ENCODE measurements around the gene UBTF.
A peak's percentile ranks its signal among the peaks of the same experiment; 100 is the strongest.

UBTF gene

GRCh38 chr17:44263345-44263902 is 43.9 kb upstream of the UBTF start:
- ChIA-PET POLR2A (no interaction called here), CTCF (interaction anchor here (0.9 kb wide), 1 partner anchor 16 kb away, joined by 3 read pairs; no protein-coding TSS in a partner anchor)

DNA sequence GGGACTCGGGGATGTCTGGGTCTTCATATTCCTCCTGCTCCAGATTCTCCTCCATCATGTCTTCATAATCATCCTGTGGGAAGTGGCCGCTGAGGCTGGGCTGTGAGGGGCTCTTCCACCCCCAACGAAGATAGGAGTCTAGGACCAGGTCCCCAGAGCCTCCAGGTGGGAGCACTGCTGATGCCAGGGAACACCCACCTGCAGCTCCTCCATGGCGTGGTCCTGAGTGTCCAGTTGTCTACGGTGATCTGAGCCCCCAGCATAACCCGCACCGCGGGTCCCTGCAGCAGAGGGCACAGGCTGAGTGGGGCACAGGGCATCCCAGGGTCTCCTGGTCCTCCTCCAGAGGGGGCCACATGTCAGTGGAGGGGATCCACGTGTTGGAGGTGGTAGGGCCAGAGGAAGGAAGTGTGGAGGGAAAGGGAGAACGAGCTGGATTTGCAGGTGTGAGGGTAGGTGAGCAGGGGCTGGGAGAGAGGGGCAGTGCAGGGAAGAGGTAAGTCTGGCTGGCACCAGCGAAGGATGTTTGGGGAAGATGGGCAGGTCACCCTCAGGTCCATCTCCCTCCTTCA is 43.3 kb upstream of the UBTF start:
- POLR2A ChIA-PET, result no interaction called here
- Histone ChIP-seq H3K4me3 (ENCODE audit: control insufficient read depth in 1 of 7, extremely low read depth in 1 of 7, insufficient read depth in 4 of 7, low read depth in 2 of 7, low read length in 6 of 7) (no peak overlapping the region), H3K4me1 (ENCODE audit: control extremely low read depth in 1 of 4, control insufficient read depth in 4 of 4, insufficient read depth in 4 of 4, low read length in 3 of 4) (peaks cover 0 to 7% (median 4%) of the 10 kb centered on the region in 4 experiments), H3K27me3 (replicated peaks in 2 of 5; ENCODE audit: control insufficient read depth in 4 of 5, insufficient read depth in 5 of 5, low read length in 4 of 5) (no peaks in the 10 kb centered on the region), H3K27ac (ENCODE audit: insufficient read depth in 1 of 2, low read depth in 1 of 2, low read length in 2 of 2, poor library complexity in 1 of 2, severe bottlenecking in 2 of 2) (no peak overlapping the region), H3K36me3 (ENCODE audit: control insufficient read depth in 4 of 4, insufficient read depth in 4 of 4, low read length in 3 of 4) (no peaks in the 10 kb centered on the region), H3K9me3 (ENCODE audit: control extremely low read depth in 1 of 5, control insufficient read depth in 4 of 5, insufficient read depth in 2 of 5, low read depth in 1 of 5, low read length in 4 of 5) (no peaks in the 10 kb centered on the region)
- 85% methylated on average over 9 of the region's 11 CpGs for WGBS (ENCODE audit: insufficient coverage)
- no peak for DNase-seq
- CTCF ChIA-PET, result interaction anchor here (0.9 kb wide), 1 partner anchor 17 kb away, joined by 3 read pairs; no protein-coding TSS in a partner anchor

More at GRCh38 chr17:44263345-44263902, 43.9 kb upstream of the UBTF start:
- H3K4me1 ChIP-seq (ENCODE audit: control extremely low read depth in 1 of 4, control insufficient read depth in 4 of 4, insufficient read depth in 4 of 4, low read length in 3 of 4), result peaks cover 0 to 9% (median 4%) of the 10 kb centered on the region in 4 experiments
- no peak overlapping the region for H3K27ac ChIP-seq (ENCODE audit: insufficient read depth in 1 of 2, low read depth in 1 of 2, low read length in 2 of 2, poor library complexity in 1 of 2, severe bottlenecking in 2 of 2)
- H3K36me3 ChIP-seq (ENCODE audit: control insufficient read depth in 4 of 4, insufficient read depth in 4 of 4, low read length in 3 of 4), result no peaks in the 10 kb centered on the region
- H3K9me3 ChIP-seq (ENCODE audit: control extremely low read depth in 1 of 5, control insufficient read depth in 4 of 5, insufficient read depth in 2 of 5, low read depth in 1 of 5, low read length in 4 of 5), result no peaks in the 10 kb centered on the region
- H3K27me3 ChIP-seq (replicated peaks in 2 of 5; ENCODE audit: control insufficient read depth in 4 of 5, insufficient read depth in 5 of 5, low read length in 4 of 5), result no peaks in the 10 kb centered on the region
- H3K4me3 ChIP-seq (ENCODE audit: control insufficient read depth in 1 of 7, extremely low read depth in 1 of 7, insufficient read depth in 4 of 7, low read depth in 2 of 7, low read length in 6 of 7), result no peak overlapping the region
- no peak for DNase-seq
- 100% methylated on average over 7 of the region's 7 CpGs for WGBS (ENCODE audit: insufficient coverage)

DNA sequence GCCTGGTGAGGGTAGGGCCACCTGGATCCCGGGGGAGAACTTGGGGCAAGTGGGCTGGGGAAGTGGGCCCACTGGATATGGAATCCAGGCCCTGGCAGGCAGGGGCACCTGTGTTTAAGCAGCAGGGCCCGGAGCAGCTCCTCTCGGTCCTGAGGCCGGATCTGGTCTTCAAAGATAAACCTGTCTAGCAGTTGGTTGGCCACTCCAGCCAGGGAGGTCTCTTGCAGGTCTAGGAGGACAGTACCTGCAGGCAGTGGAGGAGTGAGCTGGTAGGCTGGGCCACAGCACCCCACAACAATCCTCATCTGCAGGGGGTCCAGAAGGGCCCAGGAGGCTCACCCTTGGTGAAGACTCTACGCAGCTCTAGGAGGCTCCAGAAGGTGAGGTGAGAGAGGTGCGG is 40.8 kb upstream of the UBTF start:
- Histone ChIP-seq H3K4me3 (ENCODE audit: control insufficient read depth in 1 of 7, extremely low read depth in 1 of 7, insufficient read depth in 4 of 7, low read depth in 2 of 7, low read length in 6 of 7) (no peak overlapping the region), H3K4me1 (ENCODE audit: control extremely low read depth in 1 of 4, control insufficient read depth in 4 of 4, insufficient read depth in 4 of 4, low read length in 3 of 4) (peaks cover 0 to 7% (median 4%) of the 10 kb centered on the region in 4 experiments), H3K36me3 (ENCODE audit: control insufficient read depth in 4 of 4, insufficient read depth in 4 of 4, low read length in 3 of 4) (no peaks in the 10 kb centered on the region), H3K27me3 (replicated peaks in 2 of 5; ENCODE audit: control insufficient read depth in 4 of 5, insufficient read depth in 5 of 5, low read length in 4 of 5) (no peaks in the 10 kb centered on the region), H3K27ac (ENCODE audit: insufficient read depth in 1 of 2, low read depth in 1 of 2, low read length in 2 of 2, poor library complexity in 1 of 2, severe bottlenecking in 2 of 2) (no peak overlapping the region), H3K9me3 (ENCODE audit: control extremely low read depth in 1 of 5, control insufficient read depth in 4 of 5, insufficient read depth in 2 of 5, low read depth in 1 of 5, low read length in 4 of 5) (no peaks in the 10 kb centered on the region)
- no peak for DNase-seq
- ChIA-PET CTCF (interaction anchor here (1.7 kb wide), 1 partner anchor 8 kb away, joined by 4 read pairs; the partner anchor contains the start of gene SLC4A1), POLR2A (no interaction called here)
- 98% methylated on average over 6 of the region's 6 CpGs for WGBS (ENCODE audit: insufficient coverage)

DNA sequence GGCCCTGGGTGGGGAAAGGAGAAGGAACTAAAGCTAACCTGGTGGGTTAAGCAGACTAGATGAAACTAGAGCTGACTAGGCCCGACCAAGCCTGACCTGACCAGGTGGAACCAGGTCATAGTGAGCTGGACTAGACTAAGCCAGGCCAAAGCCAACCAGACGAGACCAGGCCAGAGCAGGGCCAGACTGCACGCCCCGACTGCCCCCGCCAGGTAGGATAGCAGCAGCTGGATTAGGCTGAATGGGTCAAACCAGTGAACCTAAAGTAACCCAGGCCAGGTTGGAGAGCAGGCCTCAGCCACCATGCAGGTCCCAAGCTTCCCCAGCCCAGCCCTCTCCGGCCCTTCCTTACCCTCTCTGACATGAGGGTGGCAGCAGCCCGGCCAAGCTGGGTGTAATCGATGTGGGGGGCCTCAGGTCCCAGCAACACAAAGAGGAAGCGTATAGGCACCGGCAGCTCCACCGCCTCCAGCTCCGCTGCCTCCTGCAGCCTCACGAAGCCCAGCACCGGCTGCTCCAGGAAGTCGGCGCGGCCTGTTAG is 39.4 kb upstream of the UBTF start:
- POLR2A ChIA-PET, result interaction anchor here (0.6 to 0.8 kb wide), 2 partner anchors 15 to 41 kb away, joined by 3 read pairs; no protein-coding TSS in a partner anchor

GRCh38 chr17:44257815-44258760 is 38.6 kb upstream of the UBTF start:
- 96% methylated on average over 19 of the region's 23 CpGs for WGBS (ENCODE audit: insufficient coverage)
- ChIA-PET POLR2A (interaction anchor here (0.6 kb wide), 1 partner anchor 40 kb away, joined by 3 read pairs; no protein-coding TSS in a partner anchor), CTCF (interaction anchor here (0.6 to 1.2 kb wide), 3 partner anchors 17 to 949 kb away, joined by 3 to 5 read pairs (median 4); no protein-coding TSS in a partner anchor)
- Histone ChIP-seq H3K36me3 (ENCODE audit: control insufficient read depth in 4 of 4, insufficient read depth in 4 of 4, low read length in 3 of 4) (no peaks in the 10 kb centered on the region), H3K27ac (ENCODE audit: insufficient read depth in 1 of 2, low read depth in 1 of 2, low read length in 2 of 2, poor library complexity in 1 of 2, severe bottlenecking in 2 of 2) (no peak overlapping the region), H3K4me3 (ENCODE audit: control insufficient read depth in 1 of 7, extremely low read depth in 1 of 7, insufficient read depth in 4 of 7, low read depth in 2 of 7, low read length in 6 of 7) (no peak overlapping the region), H3K9me3 (ENCODE audit: control extremely low read depth in 1 of 5, control insufficient read depth in 4 of 5, insufficient read depth in 2 of 5, low read depth in 1 of 5, low read length in 4 of 5) (no peaks in the 10 kb centered on the region), H3K27me3 (replicated peaks in 2 of 5; ENCODE audit: control insufficient read depth in 4 of 5, insufficient read depth in 5 of 5, low read length in 4 of 5) (no peaks in the 10 kb centered on the region), H3K4me1 (ENCODE audit: control extremely low read depth in 1 of 4, control insufficient read depth in 4 of 4, insufficient read depth in 4 of 4, low read length in 3 of 4) (peaks cover 0 to 7% (median 4%) of the 10 kb centered on the region in 4 experiments)
- DNase-seq, result no peak

More for the DNA sequence above, 39.4 kb upstream of the UBTF start:
- no peaks in the 10 kb centered on the region for H3K9me3 ChIP-seq (ENCODE audit: control extremely low read depth in 1 of 5, control insufficient read depth in 4 of 5, insufficient read depth in 2 of 5, low read depth in 1 of 5, low read length in 4 of 5)
- H3K27ac ChIP-seq (ENCODE audit: insufficient read depth in 1 of 2, low read depth in 1 of 2, low read length in 2 of 2, poor library complexity in 1 of 2, severe bottlenecking in 2 of 2), result no peak overlapping the region
- CTCF ChIA-PET, result interaction anchor here (0.6 to 1.7 kb wide), 5 partner anchors 9 to 950 kb away, joined by 3 to 5 read pairs (median 4); partner anchors contain the start of gene SLC4A1
- H3K4me3 ChIP-seq (ENCODE audit: control insufficient read depth in 1 of 7, extremely low read depth in 1 of 7, insufficient read depth in 4 of 7, low read depth in 2 of 7, low read length in 6 of 7), result no peak overlapping the region
- DNase-seq, result peak in 2 of 3 donors; percentile 38 to 43
- no peaks in the 10 kb centered on the region for H3K27me3 ChIP-seq (replicated peaks in 2 of 5; ENCODE audit: control insufficient read depth in 4 of 5, insufficient read depth in 5 of 5, low read length in 4 of 5)
- peaks cover 0 to 7% (median 4%) of the 10 kb centered on the region in 4 experiments for H3K4me1 ChIP-seq (ENCODE audit: control extremely low read depth in 1 of 4, control insufficient read depth in 4 of 4, insufficient read depth in 4 of 4, low read length in 3 of 4)
- H3K36me3 ChIP-seq (ENCODE audit: control insufficient read depth in 4 of 4, insufficient read depth in 4 of 4, low read length in 3 of 4), result no peaks in the 10 kb centered on the region
- WGBS (ENCODE audit: insufficient coverage), result 53% methylated on average over 9 of the region's 17 CpGs

DNA sequence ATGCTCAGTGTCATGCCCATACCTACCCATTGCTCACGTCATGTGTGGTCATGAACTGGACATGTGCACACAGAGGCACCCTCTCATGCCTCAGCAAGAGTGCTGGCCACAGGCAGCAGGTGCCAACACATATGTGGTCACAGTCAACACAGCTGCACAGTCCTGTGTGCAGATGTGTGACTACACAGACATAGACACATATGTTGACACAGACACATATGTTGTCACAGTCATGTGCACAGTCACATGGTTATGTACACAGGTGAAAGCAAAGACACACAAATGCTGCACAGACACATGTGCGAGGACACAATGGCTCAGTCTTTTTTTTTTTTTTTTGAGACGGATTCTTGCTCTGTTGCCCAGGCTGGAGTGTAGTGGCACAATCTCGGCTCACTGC is 37.2 kb upstream of the UBTF start:
- Histone ChIP-seq H3K36me3 (ENCODE audit: control insufficient read depth in 4 of 4, insufficient read depth in 4 of 4, low read length in 3 of 4) (no peaks in the 10 kb centered on the region), H3K9me3 (ENCODE audit: control extremely low read depth in 1 of 5, control insufficient read depth in 4 of 5, insufficient read depth in 2 of 5, low read depth in 1 of 5, low read length in 4 of 5) (no peaks in the 10 kb centered on the region), H3K27me3 (replicated peaks in 2 of 5; ENCODE audit: control insufficient read depth in 4 of 5, insufficient read depth in 5 of 5, low read length in 4 of 5) (no peaks in the 10 kb centered on the region), H3K4me3 (ENCODE audit: control insufficient read depth in 1 of 7, extremely low read depth in 1 of 7, insufficient read depth in 4 of 7, low read depth in 2 of 7, low read length in 6 of 7) (no peak overlapping the region), H3K4me1 (ENCODE audit: control extremely low read depth in 1 of 4, control insufficient read depth in 4 of 4, insufficient read depth in 4 of 4, low read length in 3 of 4) (peaks cover 0 to 7% (median 4%) of the 10 kb centered on the region in 4 experiments), H3K27ac (ENCODE audit: insufficient read depth in 1 of 2, low read depth in 1 of 2, low read length in 2 of 2, poor library complexity in 1 of 2, severe bottlenecking in 2 of 2) (no peak overlapping the region)
- CTCF ChIA-PET, result no interaction called here
- WGBS (ENCODE audit: insufficient coverage), result 64% methylated on average over 2 of the region's 4 CpGs
- POLR2A ChIA-PET, result no interaction called here
- no peak for DNase-seq

All from common myeloid progenitor, CD34-positive (primary cell).